Fibroblast of mammary gland (primary cell): Measurements from ENCODE around the gene ARFGAP1.

ENCODE experiments used
- DNase-seq: peaks from one replicate; pipeline ENCODE4 v3.0.0-alpha.2; 2010; ENCODE audit warnings: low read depth
- H3K4me3 ChIP-seq: 2 replicates; pipeline ENCODE4 v1.5.1; 2011; ENCODE audit warnings: low read depth, mild to moderate bottlenecking, low read length, moderate library complexity; ENCODE audit not compliant: control insufficient read depth
- CTCF ChIP-seq: conservative IDR thresholded peaks from 2 replicates; pipeline ENCODE4 v1.5.1; 2011; ENCODE audit warnings: low read depth, low read length, inconsistent platforms; ENCODE audit not compliant: control insufficient read depth, insufficient read depth

ARFGAP1 gene

DNA sequence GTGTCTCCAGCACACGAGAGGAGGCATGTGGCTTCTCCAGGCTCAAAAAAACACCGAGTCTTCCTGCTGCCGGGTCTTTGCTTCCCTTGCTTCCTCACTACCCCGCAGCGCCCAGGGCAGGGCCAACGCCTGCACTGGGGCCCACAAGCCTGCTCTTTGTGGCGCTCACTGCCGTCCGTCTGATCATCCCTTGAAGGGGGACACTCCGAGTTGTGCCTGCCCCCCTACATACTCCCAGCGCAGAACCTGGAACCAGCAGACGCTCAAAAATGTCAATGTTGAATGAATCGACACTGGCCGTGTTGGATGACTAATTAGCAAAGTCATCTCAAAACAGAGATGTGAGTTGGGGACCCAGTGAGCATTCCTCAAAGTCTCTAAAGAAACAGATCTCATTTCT lies 8.1 kb upstream of the ARFGAP1 start:
- no peak for TF ChIP-seq CTCF
- no peak for DNase-seq
- H3K4me3 ChIP-seq: no peak overlapping the region

DNA sequence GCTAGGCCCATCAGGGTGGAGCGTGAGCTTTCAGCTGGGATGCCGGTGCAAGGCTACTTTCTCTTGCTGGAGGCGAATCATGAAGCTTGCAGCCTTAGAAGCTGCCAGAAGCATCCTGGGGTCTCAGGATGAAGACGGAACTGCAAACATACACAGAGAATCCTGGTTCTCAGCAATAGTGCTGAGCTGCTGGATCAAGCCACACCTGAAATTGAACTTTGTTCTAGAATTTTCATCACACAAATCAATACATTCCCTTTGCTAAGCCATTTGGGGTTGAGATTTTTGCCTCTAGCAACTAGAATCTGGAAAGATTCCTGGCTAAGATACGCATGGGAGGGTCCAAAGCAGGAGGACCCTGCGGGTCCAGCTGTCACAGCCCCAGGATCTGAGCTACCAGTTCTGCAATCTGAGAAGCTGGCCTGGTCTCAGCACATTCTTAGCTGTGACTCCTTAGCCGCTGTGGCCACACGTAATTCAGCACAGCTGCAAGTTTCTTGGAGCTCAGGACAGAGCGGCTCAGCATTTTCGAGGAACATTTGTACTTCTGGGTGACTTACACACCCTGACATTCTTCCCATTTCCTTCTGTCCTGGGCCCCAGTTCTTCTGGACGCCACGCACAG lies 6.6 kb upstream of the ARFGAP1 start:
- H3K4me3 ChIP-seq: no peak overlapping the region
- no peak for TF ChIP-seq CTCF
- DNase-seq: peak; percentile 40

- TF ChIP-seq CTCF: no peak
Measured at GRCh38 chr20:63267691-63268090, 4.9 kb upstream of the ARFGAP1 start.

DNA sequence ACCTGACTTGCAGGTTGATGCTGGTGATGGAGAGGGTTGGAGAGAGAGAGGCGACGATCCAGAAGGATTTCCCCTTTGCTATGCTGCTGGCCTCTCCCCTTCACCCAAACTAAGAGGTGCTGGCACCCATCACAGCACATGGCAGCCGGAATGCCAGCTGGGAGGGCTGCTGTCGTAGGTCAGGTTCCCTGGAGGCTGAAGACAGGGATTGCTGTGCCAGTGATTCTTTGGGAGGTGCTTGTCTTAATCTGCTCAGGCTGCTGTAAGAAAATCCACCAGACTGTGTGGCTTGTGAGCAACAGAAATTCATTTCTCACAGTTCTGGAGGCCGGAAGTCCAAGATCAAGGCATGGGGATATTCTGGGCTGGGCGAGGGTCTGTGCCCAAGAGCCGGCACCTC lies 4.4 kb upstream of the ARFGAP1 start:
- TF ChIP-seq CTCF: no peak
- no peak overlapping the region for H3K4me3 ChIP-seq
- DNase-seq: no peak

More at GRCh38 chr20:63267691-63268090, 4.9 kb upstream of the ARFGAP1 start:
- H3K4me3 ChIP-seq: no peak overlapping the region
- DNase-seq: no peak

DNA sequence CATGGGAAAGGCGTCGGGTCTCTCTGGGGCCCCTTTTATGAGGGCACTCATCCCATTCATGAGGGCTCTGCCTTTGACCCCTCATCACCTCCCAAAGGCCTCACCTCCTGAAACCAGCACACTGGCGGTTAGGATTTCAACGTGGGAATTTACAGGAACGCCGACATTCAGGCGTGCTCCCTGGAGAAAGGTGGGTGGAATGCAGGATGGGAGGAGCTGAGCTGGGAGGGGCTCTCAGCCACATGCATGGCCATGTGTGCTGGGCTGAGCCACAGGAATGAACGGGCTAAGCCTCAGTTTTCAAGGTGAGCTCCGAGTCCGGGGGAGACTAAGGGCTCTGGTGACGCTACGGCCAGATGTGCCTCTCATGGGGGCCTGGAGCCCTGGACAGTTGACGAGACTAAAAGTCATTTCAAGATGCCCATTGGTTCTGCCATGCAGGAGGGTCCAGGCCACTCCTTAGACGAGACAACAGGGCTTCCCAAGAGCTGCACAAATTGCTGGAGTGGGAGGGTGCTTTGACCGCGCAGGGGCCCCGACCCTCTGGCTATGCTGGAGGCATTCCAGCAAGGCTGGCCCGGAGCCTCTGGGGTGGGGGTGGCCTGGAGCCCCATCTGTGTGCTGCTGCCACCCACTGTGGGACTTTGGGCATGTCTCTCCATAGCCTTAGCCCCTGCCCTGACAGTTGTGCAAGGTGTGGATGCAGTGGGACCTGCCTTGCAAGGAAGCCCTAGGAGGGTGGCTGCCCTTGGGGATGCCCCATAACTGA lies 3.8 kb upstream of the ARFGAP1 start:
- DNase-seq: no peak
- TF ChIP-seq CTCF: no peak
- H3K4me3 ChIP-seq: no peak overlapping the region

DNA sequence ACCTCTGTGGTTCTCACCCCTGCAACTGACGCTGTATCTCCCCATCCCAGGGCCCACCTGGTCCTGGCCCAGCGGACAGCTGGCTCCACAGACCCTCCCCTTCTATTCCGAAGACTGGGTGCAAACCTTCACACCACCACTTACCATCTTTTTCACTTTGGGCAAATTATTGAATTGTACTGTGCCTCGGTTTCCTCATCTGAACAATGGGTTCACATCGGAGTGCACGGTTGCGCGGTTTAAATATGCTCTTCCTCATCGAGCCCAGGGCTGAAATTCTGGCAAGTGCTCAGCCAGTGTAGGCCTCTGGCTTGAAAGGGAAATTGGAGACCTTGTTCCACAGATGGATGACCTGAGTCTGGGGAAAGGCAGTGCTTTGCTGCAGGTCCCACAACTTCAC lies 2.9 kb upstream of the ARFGAP1 start:
- no peak for TF ChIP-seq CTCF
- H3K4me3 ChIP-seq: no peak overlapping the region
- DNase-seq: no peak
